Neural cell (in vitro differentiated cells): ENCODE data around the gene PCGF1.

Experiments used
- EP300 ChIP-seq: fragments of 450-650 bp; conservative IDR thresholded peaks from 2 replicates; pipeline ENCODE4 v1.6.1; 2014; ENCODE audit warnings: antibody characterized with exemption, mild to moderate bottlenecking, moderate library complexity; ENCODE audit not compliant: poor library complexity, severe bottlenecking
- EZH2 ChIP-seq: fragments of 200-600, 300-800 bp; shearing (Covaris generic), sonication (generic); IDR thresholded peaks from 2 replicates; pipeline ENCODE4 v1.6.1; 2014; ENCODE audit warnings: antibody characterized with exemption, low read length, borderline replicate concordance, mild to moderate bottlenecking; ENCODE audit not compliant: insufficient read depth, poor library complexity, severe bottlenecking
- MXI1 ChIP-seq: fragments of 450-650 bp; conservative IDR thresholded peaks from 2 replicates; pipeline ENCODE4 v1.6.1; 2014; ENCODE audit warnings: antibody characterized with exemption, mild to moderate bottlenecking; ENCODE audit not compliant: poor library complexity, severe bottlenecking
- POLR2AphosphoS5 ChIP-seq: IDR thresholded peaks from 2 replicates; pipeline ENCODE4 v1.6.1; 2012
- RAD21 ChIP-seq: fragments of 450-650 bp; conservative IDR thresholded peaks from 2 replicates; pipeline ENCODE4 v1.6.1; 2014; ENCODE audit warnings: antibody characterized with exemption, mild to moderate bottlenecking, moderate library complexity
- SMC3 ChIP-seq: fragments of 450-650 bp; conservative IDR thresholded peaks from 2 replicates; pipeline ENCODE4 v1.6.1; 2014; ENCODE audit warnings: antibody characterized with exemption, mild to moderate bottlenecking, moderate library complexity; ENCODE audit not compliant: poor library complexity
- TAF1 ChIP-seq: IDR thresholded peaks from 2 replicates; pipeline ENCODE4 v1.6.1; 2012; ENCODE audit warnings: low read depth
- TF ChIP-seq, protein P1 (sequence below): IDR thresholded peaks from 2 replicates; pipeline ENCODE4 v1.6.1; 2012; ENCODE audit warnings: borderline replicate concordance
- TF ChIP-seq, protein P2 (sequence below): fragments of 450-650 bp; IDR thresholded peaks from 2 replicates; pipeline ENCODE4 v1.5.1; 2014; ENCODE audit warnings: antibody characterized with exemption, mild to moderate bottlenecking, moderate library complexity; ENCODE audit not compliant: poor library complexity, severe bottlenecking

DNA sequence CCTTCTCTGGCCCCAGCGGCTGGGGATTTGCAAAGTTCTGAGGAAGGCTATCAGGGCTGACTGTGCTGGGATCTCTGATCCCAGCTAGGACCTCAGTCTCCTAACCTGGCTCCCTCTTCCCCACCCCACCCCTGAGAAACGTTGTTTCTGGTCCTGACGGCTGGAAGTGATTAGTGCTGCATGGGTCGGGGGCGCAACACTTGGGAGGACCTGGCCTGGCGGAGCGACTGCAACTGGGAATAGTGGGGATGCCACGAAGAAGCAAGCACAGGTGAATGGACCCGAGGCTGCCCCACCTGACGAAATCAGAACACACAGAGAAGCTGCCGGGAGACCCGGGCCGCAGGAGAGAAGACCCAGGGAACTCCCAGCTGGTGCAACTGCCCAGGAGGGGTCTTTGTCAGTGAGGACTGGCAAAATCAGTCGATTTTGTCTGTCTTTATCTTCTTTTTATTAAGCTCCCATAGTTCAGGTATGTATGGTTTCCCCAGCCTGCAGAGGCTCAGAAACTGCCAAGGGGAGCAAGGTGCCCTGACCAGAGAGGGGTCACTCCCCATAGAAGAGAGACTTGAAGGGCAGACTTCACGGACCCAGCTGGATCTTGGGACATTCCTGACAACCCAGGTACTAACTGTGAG is 7.4 kb downstream of the PCGF1 start:
- TF ChIP-seq EZH2 (peak; percentile 71), MXI1 (no peak), POLR2AphosphoS5 (no peak), EP300 (no peak), TAF1 (no peak), RAD21 (no peak), SMC3 (no peak)
- TF ChIP-seq, protein P1, sequence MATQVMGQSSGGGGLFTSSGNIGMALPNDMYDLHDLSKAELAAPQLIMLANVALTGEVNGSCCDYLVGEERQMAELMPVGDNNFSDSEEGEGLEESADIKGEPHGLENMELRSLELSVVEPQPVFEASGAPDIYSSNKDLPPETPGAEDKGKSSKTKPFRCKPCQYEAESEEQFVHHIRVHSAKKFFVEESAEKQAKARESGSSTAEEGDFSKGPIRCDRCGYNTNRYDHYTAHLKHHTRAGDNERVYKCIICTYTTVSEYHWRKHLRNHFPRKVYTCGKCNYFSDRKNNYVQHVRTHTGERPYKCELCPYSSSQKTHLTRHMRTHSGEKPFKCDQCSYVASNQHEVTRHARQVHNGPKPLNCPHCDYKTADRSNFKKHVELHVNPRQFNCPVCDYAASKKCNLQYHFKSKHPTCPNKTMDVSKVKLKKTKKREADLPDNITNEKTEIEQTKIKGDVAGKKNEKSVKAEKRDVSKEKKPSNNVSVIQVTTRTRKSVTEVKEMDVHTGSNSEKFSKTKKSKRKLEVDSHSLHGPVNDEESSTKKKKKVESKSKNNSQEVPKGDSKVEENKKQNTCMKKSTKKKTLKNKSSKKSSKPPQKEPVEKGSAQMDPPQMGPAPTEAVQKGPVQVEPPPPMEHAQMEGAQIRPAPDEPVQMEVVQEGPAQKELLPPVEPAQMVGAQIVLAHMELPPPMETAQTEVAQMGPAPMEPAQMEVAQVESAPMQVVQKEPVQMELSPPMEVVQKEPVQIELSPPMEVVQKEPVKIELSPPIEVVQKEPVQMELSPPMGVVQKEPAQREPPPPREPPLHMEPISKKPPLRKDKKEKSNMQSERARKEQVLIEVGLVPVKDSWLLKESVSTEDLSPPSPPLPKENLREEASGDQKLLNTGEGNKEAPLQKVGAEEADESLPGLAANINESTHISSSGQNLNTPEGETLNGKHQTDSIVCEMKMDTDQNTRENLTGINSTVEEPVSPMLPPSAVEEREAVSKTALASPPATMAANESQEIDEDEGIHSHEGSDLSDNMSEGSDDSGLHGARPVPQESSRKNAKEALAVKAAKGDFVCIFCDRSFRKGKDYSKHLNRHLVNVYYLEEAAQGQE, result no peak
- TF ChIP-seq, protein P2, sequence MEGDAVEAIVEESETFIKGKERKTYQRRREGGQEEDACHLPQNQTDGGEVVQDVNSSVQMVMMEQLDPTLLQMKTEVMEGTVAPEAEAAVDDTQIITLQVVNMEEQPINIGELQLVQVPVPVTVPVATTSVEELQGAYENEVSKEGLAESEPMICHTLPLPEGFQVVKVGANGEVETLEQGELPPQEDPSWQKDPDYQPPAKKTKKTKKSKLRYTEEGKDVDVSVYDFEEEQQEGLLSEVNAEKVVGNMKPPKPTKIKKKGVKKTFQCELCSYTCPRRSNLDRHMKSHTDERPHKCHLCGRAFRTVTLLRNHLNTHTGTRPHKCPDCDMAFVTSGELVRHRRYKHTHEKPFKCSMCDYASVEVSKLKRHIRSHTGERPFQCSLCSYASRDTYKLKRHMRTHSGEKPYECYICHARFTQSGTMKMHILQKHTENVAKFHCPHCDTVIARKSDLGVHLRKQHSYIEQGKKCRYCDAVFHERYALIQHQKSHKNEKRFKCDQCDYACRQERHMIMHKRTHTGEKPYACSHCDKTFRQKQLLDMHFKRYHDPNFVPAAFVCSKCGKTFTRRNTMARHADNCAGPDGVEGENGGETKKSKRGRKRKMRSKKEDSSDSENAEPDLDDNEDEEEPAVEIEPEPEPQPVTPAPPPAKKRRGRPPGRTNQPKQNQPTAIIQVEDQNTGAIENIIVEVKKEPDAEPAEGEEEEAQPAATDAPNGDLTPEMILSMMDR, result no peak
